ENCODE results near the gene NELFB. TPM values are rescaled to one million over a fixed set of nuclear protein-coding genes. Genes with fewer than 3 reads are reported as not detected.

Gene NELFB
- total RNA-seq, 1 experiment from 2014 or later: 71.7 TPM

GRCh38 chr9:137318602-137319001, 63.5 kb downstream of the NELFB start:
- H2BK12ac ChIP-seq (ENCODE audit: insufficient read length, low read depth, low read length): no peak overlapping the region
- peaks cover 3% of the 10 kb centered on the region; the same call in 1 of the 2 replicates for H3K27me3 Mint-ChIP-seq (ENCODE audit: low read depth)
- no peaks in the 10 kb centered on the region for H3K9me3 ChIP-seq (ENCODE audit: control insufficient read depth, low read depth, low read length)
- H3K27ac ChIP-seq (ENCODE audit: insufficient read length, low read depth, low read length): no peak overlapping the region
- no peak overlapping the region for H2AFZ ChIP-seq (ENCODE audit: low read length)
- H3K79me2 ChIP-seq (ENCODE audit: insufficient read depth, low read length): no peaks in the 10 kb centered on the region
- no peaks in the 10 kb centered on the region for H3K23me2 ChIP-seq (ENCODE audit: insufficient read length, low read depth, low read length, poor library complexity, severe bottlenecking)
- H4K91ac ChIP-seq (ENCODE audit: insufficient read length, low read depth, low read length): no peak overlapping the region
- no peak overlapping the region for H4K5ac ChIP-seq (ENCODE audit: insufficient read length, low read depth, low read length)
- H3K4me2 ChIP-seq (ENCODE audit: insufficient read depth, insufficient read length, low read length): no peak overlapping the region
- H3K56ac ChIP-seq (ENCODE audit: insufficient read length, low read depth, low read length): no peak overlapping the region
- H3K14ac ChIP-seq (ENCODE audit: insufficient read depth, low read length): no peak overlapping the region
- no peak overlapping the region for H2BK120ac ChIP-seq (ENCODE audit: low read depth, low read length, poor library complexity, severe bottlenecking)
- no peak overlapping the region for H2BK15ac ChIP-seq (ENCODE audit: low read depth, low read length)
- TF ChIP-seq, protein P1, sequence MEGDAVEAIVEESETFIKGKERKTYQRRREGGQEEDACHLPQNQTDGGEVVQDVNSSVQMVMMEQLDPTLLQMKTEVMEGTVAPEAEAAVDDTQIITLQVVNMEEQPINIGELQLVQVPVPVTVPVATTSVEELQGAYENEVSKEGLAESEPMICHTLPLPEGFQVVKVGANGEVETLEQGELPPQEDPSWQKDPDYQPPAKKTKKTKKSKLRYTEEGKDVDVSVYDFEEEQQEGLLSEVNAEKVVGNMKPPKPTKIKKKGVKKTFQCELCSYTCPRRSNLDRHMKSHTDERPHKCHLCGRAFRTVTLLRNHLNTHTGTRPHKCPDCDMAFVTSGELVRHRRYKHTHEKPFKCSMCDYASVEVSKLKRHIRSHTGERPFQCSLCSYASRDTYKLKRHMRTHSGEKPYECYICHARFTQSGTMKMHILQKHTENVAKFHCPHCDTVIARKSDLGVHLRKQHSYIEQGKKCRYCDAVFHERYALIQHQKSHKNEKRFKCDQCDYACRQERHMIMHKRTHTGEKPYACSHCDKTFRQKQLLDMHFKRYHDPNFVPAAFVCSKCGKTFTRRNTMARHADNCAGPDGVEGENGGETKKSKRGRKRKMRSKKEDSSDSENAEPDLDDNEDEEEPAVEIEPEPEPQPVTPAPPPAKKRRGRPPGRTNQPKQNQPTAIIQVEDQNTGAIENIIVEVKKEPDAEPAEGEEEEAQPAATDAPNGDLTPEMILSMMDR (conservative IDR thresholded peaks at IDR 0.05): no peak
- no peak overlapping the region for H3K4ac ChIP-seq (ENCODE audit: low read depth, low read length)
- no peak overlapping the region for H3K9ac ChIP-seq (ENCODE audit: extremely low read depth, insufficient read length, low read length)
- H3K18ac ChIP-seq (ENCODE audit: insufficient read length, low read depth, low read length): no peak overlapping the region
- H3K4me3 Mint-ChIP-seq: no peak overlapping the region
- H3K9me3 Mint-ChIP-seq: peaks cover 4% of the 10 kb centered on the region in 2 experiments; a peak in 3 of 5 replicates
- no peak overlapping the region for H3K23ac ChIP-seq (ENCODE audit: insufficient read length, low read depth, low read length)
- H3K36me3 Mint-ChIP-seq (ENCODE audit: insufficient read depth in 1 of 3, low read depth in 3 of 3): no peaks in the 10 kb centered on the region
- no peak overlapping the region for H2AK5ac ChIP-seq (ENCODE audit: insufficient read length, low read length)
- H4K20me1 ChIP-seq (ENCODE audit: control insufficient read depth, insufficient read depth, insufficient read length): no peaks in the 10 kb centered on the region
- WGBS (ENCODE audit: extremely low coverage, insufficient read length, low lambda C conversion rate): no CpG with 5 or more reads among the region's 18 CpGs
- H2BK20ac ChIP-seq (ENCODE audit: low read depth, low read length, poor library complexity, severe bottlenecking): no peak overlapping the region
- no peak overlapping the region for H2BK5ac ChIP-seq (ENCODE audit: insufficient read length, low read length)
- peaks cover 1% of the 10 kb centered on the region; the same call in 1 of the 2 replicates for H3K4me1 ChIP-seq (ENCODE audit: insufficient read depth, low read length)
- no peaks in the 10 kb centered on the region for H3K79me1 ChIP-seq (ENCODE audit: insufficient read depth, low read depth, low read length, poor library complexity, severe bottlenecking)
- H4K8ac ChIP-seq (replicated peaks; ENCODE audit: insufficient read length, low read depth, low read length): no peak overlapping the region
- H3K4me1 Mint-ChIP-seq: peaks cover 6 to 11% of the 10 kb centered on the region in 2 experiments; a peak in 2 of 4 replicates
- DNase-seq: no peak
- H3K27ac Mint-ChIP-seq: no peak overlapping the region
- no peaks in the 10 kb centered on the region for H3K27me3 ChIP-seq (ENCODE audit: insufficient read depth, low read length)
- no peak overlapping the region for H3T11ph ChIP-seq (ENCODE audit: low read length)

Data from H9 (cell line).